NOMO-1 treated with DMSO at 0.1 percent for 48 hours (cell line): ENCODE data around the gene UPK1B.
A peak's percentile ranks its signal among the peaks of the same experiment; 100 is the strongest.
"Not testable (repeated sequence)": the region's sequence is repeated elsewhere in the genome, so short reads cannot be mapped to it uniquely, and the experiment has no call there.

Experiments used
- DNase-seq: peaks from one replicate; lab custom pipeline; 2025; ENCODE audit not compliant: unreplicated experiment; lab: John Stamatoyannopoulos, UW

The UPK1B gene

GRCh38 chr3:119221779-119222320 lies 48.5 kb downstream of the UPK1B start:
- no peak for DNase-seq

GRCh38 chr3:119222391-119222790 lies 49.0 kb downstream of the UPK1B start:
- no peak for DNase-seq

DNA sequence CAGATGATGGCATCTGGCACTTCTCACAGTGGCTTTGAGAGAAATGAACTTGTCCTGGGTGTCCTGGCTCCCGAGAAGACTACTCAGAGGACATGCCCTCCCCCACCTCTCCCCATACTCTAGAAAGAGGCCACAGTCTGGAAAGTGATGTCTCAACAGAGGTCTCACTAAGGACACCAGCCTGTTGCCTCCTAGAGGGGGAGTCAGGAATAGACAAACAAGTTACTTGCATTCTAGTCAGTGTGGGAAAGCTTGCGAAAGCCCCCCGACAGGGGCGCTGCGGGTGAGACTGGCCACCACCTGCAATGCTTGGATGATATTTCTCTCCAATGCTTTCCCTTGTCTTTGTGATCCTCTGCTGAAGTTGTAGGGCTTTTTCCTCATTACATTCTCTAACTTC lies 50.1 kb downstream of the UPK1B start:
- DNase-seq, result no peak

- DNase-seq, result no peak
These were observed 51.7 kb downstream of the UPK1B start for GRCh38 chr3:119225121-119225520.

DNA sequence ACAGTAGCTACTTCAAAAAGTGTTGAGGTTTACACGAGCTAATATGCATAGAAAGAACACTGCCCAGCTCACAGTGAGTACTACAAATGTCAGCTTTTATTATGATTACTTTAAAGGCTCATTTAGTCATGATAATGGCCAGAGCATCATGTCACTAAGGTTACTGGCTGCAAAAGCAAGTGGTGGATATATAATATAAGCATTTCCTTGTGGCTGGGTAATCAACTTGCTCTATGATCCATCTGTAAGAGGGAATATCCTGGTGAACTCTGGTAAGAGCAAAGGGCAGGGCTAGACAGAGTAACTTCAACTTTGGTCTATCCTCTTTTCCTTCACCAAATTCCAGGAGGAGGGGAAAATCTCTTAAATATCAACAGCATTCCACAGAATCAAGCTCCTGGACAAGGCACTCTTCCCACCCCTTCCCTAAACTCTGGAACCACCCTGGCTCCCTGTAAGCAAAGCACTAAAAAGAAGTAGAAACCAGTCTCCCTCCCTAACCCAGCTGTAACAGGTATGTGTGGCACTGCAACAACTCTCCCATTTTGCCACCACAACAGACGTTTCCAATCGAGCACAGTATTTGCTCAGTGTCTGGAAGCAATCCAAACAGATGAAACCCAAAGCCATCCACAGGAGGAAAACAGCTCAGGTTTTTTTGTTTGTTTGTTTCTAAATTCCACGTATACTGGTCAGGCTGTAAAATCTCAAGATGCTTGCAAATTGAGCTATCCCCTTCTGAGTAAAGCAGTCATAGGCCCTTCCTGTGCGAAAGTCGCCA lies 53.9 kb downstream of the UPK1B start:
- no peak for DNase-seq

DNA sequence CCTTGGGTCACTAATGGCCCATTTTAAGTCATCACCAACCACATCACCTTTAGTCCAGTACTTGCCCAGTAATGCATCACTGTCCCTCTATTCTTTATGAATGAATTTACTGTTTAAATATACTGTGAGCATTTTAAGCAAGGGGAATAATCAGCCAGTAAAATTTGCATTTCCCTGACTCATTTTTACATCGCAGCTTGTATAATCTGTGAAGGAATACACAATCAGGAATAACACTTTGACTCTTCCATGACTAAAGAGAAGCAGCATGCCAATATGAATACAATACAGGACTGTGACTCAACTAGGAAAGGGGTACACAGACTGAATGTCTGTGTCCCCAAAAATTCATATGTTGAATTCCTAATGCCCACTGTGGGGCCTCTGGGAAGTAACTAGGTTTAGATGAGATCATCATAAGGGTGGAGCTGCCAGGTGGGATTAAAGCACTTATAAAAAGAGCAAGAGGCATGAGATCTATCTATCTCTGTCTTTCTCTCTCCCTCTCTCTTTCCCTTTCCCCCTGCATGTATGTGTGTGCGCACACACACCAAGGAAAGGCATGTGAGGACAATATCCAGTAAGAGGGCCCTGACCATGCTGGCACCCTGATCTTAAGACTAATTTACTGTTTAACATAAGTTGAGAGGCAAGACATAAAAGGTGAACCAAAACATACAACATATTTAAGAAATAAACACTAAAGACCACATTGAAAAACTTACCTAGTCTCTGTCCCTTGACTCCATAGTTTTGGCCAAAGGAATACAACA lies 55.2 kb downstream of the UPK1B start:
- DNase-seq, result no peak

DNA sequence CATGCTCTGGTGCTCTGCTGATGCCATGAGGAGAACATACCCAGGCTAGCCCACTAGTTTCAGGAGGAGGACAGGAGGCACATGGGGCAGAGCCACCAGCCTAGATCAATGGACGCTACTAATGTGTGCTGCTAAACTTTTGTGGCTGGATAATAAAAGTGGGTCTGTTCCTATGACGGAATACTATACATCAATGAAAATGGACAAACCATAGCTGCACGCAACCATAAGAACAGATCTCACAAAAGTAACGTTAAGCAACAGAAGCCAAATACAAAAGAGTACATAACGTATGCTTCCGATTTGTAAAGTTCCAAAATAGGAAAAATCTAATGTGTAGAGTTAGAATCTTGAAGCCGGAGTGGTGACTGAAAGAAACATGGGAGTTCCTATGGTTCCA lies 55.8 kb downstream of the UPK1B start:
- DNase-seq, result no peak

- DNase-seq, result no peak
These were observed 56.7 kb downstream of the UPK1B start for GRCh38 chr3:119230071-119230470.

- no peak for DNase-seq
These were observed 57.3 kb downstream of the UPK1B start for GRCh38 chr3:119230745-119231144.

- DNase-seq, result no peak
These were observed 61.2 kb downstream of the UPK1B start for GRCh38 chr3:119234610-119235009.

DNA sequence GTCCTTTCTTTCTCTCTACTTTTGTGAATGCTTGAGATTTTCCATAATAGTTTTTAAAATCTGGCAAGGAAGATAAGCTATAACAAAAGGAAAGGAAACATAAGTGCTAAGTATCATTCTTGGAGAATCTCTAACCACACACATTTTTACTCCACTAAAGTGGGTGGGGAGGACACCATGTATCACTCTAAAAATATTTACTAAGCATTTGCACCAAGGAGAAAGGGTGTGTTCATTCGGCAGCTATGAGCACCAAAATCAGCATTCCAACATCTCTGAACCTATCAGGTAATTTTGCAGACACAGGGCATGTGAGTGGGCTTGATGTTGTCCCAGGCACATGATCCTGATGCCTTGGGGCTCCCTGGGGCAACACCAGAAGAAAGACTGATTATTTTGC lies 61.8 kb downstream of the UPK1B start:
- DNase-seq, result no peak

DNA sequence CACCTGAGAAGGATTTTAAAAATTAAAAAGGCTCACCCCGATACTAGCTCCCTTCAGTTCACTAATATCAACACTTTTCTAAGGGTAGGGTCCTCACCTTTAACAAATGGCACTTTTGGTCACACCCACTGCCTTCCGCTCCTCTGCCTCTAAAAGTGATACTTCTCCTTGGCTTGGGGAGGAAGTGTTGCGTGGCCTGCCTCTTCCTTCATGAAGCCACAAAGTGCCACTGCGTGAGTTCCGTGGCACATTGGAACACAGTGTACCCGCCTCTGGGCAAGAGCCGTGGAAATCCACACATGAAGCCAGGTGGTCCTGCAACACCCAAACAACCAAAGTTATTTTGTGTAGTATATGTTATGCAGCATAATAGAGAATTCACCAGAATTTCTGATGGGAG lies 63.4 kb downstream of the UPK1B start:
- no peak for DNase-seq

GRCh38 chr3:119237299-119237698 lies 63.9 kb downstream of the UPK1B start:
- DNase-seq, result no peak

GRCh38 chr3:119238363-119238762 lies 65.0 kb downstream of the UPK1B start:
- DNase-seq, result no peak

GRCh38 chr3:119239206-119239820 lies 65.9 kb downstream of the UPK1B start:
- peak; percentile 65 for DNase-seq

DNA sequence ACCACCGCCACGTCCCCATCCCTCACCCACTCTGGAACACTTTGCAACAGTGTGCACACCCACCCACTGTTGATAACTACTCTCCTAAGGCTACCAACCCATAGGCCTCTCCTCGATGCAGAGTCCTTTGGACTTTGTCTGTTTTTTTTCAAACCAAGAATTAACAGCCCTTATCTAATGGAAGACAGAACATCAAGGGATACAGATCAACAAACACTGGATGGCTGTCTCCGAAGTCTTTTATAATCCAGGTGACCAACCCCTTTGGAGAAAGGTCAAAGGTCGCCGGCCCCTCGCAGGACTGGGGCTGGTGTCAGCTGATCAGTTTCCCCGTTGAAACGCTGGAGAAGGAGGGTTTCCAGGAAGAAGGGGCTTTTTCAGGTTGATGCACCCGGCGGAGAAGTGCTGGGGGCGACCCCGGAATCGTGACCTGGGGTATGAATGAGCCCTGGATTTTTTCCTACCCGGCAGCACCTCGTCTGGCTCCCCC lies 66.7 kb downstream of the UPK1B start:
- peak; percentile 14 for DNase-seq

- peak; percentile 82 for DNase-seq
These were observed 67.4 kb downstream of the UPK1B start, which contains the start of gene B4GALT4 for GRCh38 chr3:119240591-119241434. Gene B4GALT4 (minus strand): TSS chr3:119240878. CDS start chr3:119230099, 10,779 bp downstream.

DNA sequence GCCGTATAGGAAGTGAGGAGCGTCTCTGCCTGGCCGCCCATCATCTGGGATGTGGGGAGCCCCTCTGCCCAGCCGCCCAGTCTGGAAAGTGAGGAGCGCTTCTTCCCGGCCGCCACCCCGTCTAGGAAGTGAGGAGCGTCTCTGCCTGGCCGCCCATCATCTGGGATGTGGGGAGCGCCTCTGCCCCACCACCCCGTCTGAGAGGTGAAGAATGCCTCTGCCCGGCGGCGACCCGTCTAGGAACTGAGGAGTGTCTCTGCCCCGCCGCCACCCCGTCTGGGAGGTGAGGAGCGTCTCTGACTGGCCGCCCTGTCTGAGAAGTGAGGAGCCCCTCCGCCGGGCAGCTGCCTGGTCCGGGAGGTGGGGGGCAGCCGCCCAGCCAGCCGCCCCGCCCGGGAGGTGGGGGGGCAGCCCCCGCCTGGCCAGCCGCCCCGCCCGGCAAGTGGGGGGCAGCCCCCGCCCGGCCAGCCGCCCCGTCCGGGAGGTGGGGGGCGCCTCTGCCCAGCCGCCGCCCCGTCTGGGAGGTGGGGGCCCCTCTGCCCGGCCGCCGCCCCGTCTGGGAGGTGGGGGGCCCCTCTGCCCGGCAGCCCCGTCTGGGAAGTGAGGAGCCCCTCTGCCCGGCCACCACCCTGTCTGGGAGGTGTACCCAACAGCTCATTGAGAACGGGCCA lies 69.1 kb downstream of the UPK1B start:
- not testable (repeated sequence) for DNase-seq

DNA sequence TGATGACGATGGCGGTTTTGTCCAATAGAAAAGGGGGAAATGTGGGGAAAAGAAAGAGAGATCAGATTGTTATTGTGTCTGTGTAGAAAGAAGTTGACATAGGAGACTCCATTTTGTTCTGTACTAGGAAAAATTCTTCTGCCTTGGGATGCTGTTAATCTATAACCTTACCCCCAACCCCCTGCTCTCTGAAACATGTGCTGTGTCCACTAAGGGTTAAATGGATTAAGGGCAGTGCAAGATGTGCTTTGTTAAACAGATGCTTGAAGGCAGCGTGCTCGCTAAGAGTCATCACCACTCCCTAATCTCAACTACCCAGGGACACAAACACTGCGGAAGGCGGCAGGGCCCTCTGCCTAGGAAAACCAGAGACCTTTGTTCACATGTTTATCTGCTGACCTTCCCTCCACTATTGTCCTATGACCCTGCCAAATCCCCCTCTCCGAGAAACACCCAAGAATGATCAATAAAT lies 69.7 kb downstream of the UPK1B start:
- not testable (repeated sequence) for DNase-seq

- DNase-seq, result no peak
These were observed 70.3 kb downstream of the UPK1B start for GRCh38 chr3:119243712-119244111.
